ENCODE data around the gene SEMA5A. TPM values are rescaled to one million over a fixed set of nuclear protein-coding genes. Genes with fewer than 3 reads are reported as not detected.

The SEMA5A gene
- total and polyA plus RNA-seq, 2 of the 8 experiments (the other 6 are each of a cell fraction or from before 2014, with no cell fraction given), result 5.3 to 8.9 TPM

GRCh38 chr5:9183992-9184391 lies 361.9 kb downstream of the SEMA5A start:
- Histone ChIP-seq H2AFZ (ENCODE audit: low read length) (no peak overlapping the region), H3K56ac (replicated peaks; ENCODE audit: insufficient read length, low read depth, low read length) (no peak overlapping the region), H4K8ac (ENCODE audit: extremely low read depth, insufficient read depth, low read length) (no peak overlapping the region), H3K18ac (ENCODE audit: extremely low read depth, low read length) (no peak overlapping the region), H3K79me1 (ENCODE audit: low read depth, low read length) (no peaks in the 10 kb centered on the region), H3K4ac (replicated peaks; ENCODE audit: insufficient read length, low read depth, low read length) (no peak overlapping the region), H3K36me3 (ENCODE audit: control insufficient read depth in 2 of 4, insufficient read depth in 4 of 4, low read length in 3 of 4) (no peaks in the 10 kb centered on the region), H2AK5ac (ENCODE audit: low read depth, low read length) (no peak overlapping the region), H2BK20ac (ENCODE audit: low read length) (no peak overlapping the region), H3K9me3 (ENCODE audit: insufficient read depth in 2 of 2, low read depth in 1 of 2, low read length in 1 of 2) (no peaks in the 10 kb centered on the region), H3K4me2 (ENCODE audit: insufficient read depth in 1 of 2, low read depth in 2 of 2, low read length in 2 of 2) (no peak overlapping the region), H2BK12ac (ENCODE audit: low read depth, low read length) (no peak overlapping the region), H3K23me2 (ENCODE audit: low read depth, low read length) (no peaks in the 10 kb centered on the region), H2BK5ac (ENCODE audit: low read depth, low read length) (no peak overlapping the region), H3K27ac (ENCODE audit: low read depth, low read length) (no peak overlapping the region), H3K23ac (ENCODE audit: insufficient read length) (no peak overlapping the region), H2BK15ac (ENCODE audit: low read length) (no peak overlapping the region), H3K27me3 (replicated peaks in 1 of 4; ENCODE audit: control insufficient read depth in 3 of 4, extremely low read depth in 1 of 4, insufficient read depth in 3 of 4, low read length in 3 of 4) (no peaks in the 10 kb centered on the region), H4K20me1 (replicated peaks in 1 of 2; ENCODE audit: control insufficient read depth in 1 of 2, insufficient read depth in 2 of 2, low read length in 2 of 2) (no peaks in the 10 kb centered on the region), H3K9ac (replicated peaks in 1 of 4; ENCODE audit: extremely low read depth in 1 of 4, low read depth in 3 of 4, low read length in 3 of 4) (no peak overlapping the region), H4K91ac (replicated peaks; ENCODE audit: insufficient read length, low read length) (no peak overlapping the region), H3K14ac (ENCODE audit: insufficient read length) (no peak overlapping the region), H4K5ac (ENCODE audit: insufficient read length, low read depth, low read length) (no peak overlapping the region), H3K4me3 (ENCODE audit: extremely low read depth in 1 of 4, insufficient read depth in 2 of 4, low read depth in 3 of 4, low read length in 4 of 4) (no peak overlapping the region), H3K4me1 (replicated peaks in 1 of 4; ENCODE audit: control insufficient read depth in 3 of 4, insufficient read depth in 4 of 4, low read length in 3 of 4) (no peaks in the 10 kb centered on the region), H3K79me2 (ENCODE audit: control insufficient read depth in 1 of 2, insufficient read depth in 2 of 2, low read length in 2 of 2) (no peaks in the 10 kb centered on the region), H2BK120ac (replicated peaks; ENCODE audit: low read depth, low read length) (no peak overlapping the region)
- ChIA-PET POLR2A (ENCODE audit: partially characterized antibody) (no interaction called here), CTCF (ENCODE audit: partially characterized antibody) (interaction anchor here (0.7 kb wide), 1 partner anchor 20 kb away, joined by 3 read pairs; no protein-coding TSS in a partner anchor)
- TF ChIP-seq BRCA1 (IDR thresholded peaks at IDR 0.05; ENCODE audit: low read depth, low read length) (no peak), POLR2AphosphoS5 (IDR thresholded peaks at IDR 0.05; ENCODE audit: low read depth, low read length) (no peak), EZH2 (IDR thresholded peaks at IDR 0.05; ENCODE audit: low read depth, low read length, severe bottlenecking) (no peak), RNF2 (IDR thresholded peaks at IDR 0.05; ENCODE audit: borderline replicate concordance, low read depth, low read length, missing control alignments, poor library complexity, severe bottlenecking) (no peak), RBBP5 (IDR thresholded peaks at IDR 0.05; ENCODE audit: borderline replicate concordance, low read depth, low read length) (no peak), CBX8 (IDR thresholded peaks at IDR 0.05; ENCODE audit: borderline replicate concordance, low read depth, low read length) (no peak), NANOG (IDR thresholded peaks at IDR 0.05; ENCODE audit: insufficient read depth, low read depth, low read length, poor library complexity, severe bottlenecking) (no peak), SP1 (IDR thresholded peaks at IDR 0.05; ENCODE audit: low read depth, low read length) (no peak), CTCF (IDR thresholded peaks at IDR 0.05; ENCODE audit: control extremely low read depth in 1 of 3, insufficient read depth in 1 of 3, low read depth in 1 of 3, low read length in 3 of 3) (no peak), SUZ12 (IDR thresholded peaks at IDR 0.05; ENCODE audit: low read length) (no peak)
- no peak for FAIRE-seq
- no peak for DNase-seq (ENCODE audit: low read depth in 1 of 2, low spot score in 2 of 2)

Measured in H1 (cell line).